AG04449 (cell line): ENCODE data around the gene DEK.

Experiments used
- CTCF ChIA-PET: fragments of 350-600 bp; formaldehyde crosslinking; extraction: SDS; loops from one replicate; lab custom pipeline; 2021; ENCODE audit warnings: antibody characterized with exemption; lab: Yijun Ruan, JAX
- POLR2A ChIA-PET: fragments of 400-600, 350-600 bp; formaldehyde crosslinking; extraction: SDS; loops from one replicate; lab custom pipeline; 2020; ENCODE audit warnings: antibody characterized with exemption, inconsistent platforms; lab: Yijun Ruan, JAX
- DNase-seq: peaks from one replicate; pipeline ENCODE4 v3.0.0-alpha.2; 2010; ENCODE audit warnings: low read depth, low spot score
- H3K4me3 ChIP-seq: 2 replicates; pipeline ENCODE4 v1.5.1; 2011; ENCODE audit warnings: low read depth, mild to moderate bottlenecking, control low read depth, low read length
- CTCF ChIP-seq: IDR thresholded peaks from one replicate; pipeline ENCODE4 v1.5.1; 2011; ENCODE audit warnings: mild to moderate bottlenecking, moderate library complexity, low read length, control low read depth, inconsistent platforms; ENCODE audit not compliant: insufficient read depth; ENCODE audit errors: missing control alignments

Gene DEK

GRCh38 chr6:18245642-18246041 lies 18.7 kb downstream of the DEK start:
- TF ChIP-seq CTCF, result no peak
- H3K4me3 ChIP-seq, result no peak overlapping the region
- CTCF ChIA-PET, result interaction anchor here (1.2 kb wide), 1 partner anchor 20 kb away, joined by 5 read pairs; no protein-coding TSS in a partner anchor
- POLR2A ChIA-PET, result no interaction called here
- DNase-seq, result no peak

GRCh38 chr6:18245079-18245478 lies 19.3 kb downstream of the DEK start:
- H3K4me3 ChIP-seq, result no peak overlapping the region
- CTCF ChIA-PET, result no interaction called here
- POLR2A ChIA-PET, result no interaction called here
- TF ChIP-seq CTCF, result no peak
- DNase-seq, result no peak

GRCh38 chr6:18244251-18244650 lies 20.1 kb downstream of the DEK start:
- H3K4me3 ChIP-seq, result no peak overlapping the region
- POLR2A ChIA-PET, result no interaction called here
- no peak for DNase-seq
- CTCF ChIA-PET, result interaction anchor here (1.5 kb wide), 1 partner anchor 259 kb away, joined by 3 read pairs; no protein-coding TSS in a partner anchor
- no peak for TF ChIP-seq CTCF

- ChIA-PET POLR2A (no interaction called here), CTCF (interaction anchor here (1.5 kb wide), 1 partner anchor 260 kb away, joined by 3 read pairs; no protein-coding TSS in a partner anchor)
- no peak for TF ChIP-seq CTCF
- no peak overlapping the region for H3K4me3 ChIP-seq
- no peak for DNase-seq
Observed at GRCh38 chr6:18243302-18243893, 20.9 kb downstream of the DEK start.

- TF ChIP-seq CTCF, result no peak
Observed at GRCh38 chr6:18242062-18242851, 22.1 kb downstream of the DEK start.

More at GRCh38 chr6:18242062-18242851, 22.1 kb downstream of the DEK start:
- POLR2A ChIA-PET, result interaction anchor here (1.3 kb wide), 1 partner anchor 22 kb away, joined by 3 read pairs; the partner anchor contains the start of gene DEK
- peak; percentile 31 for DNase-seq
- CTCF ChIA-PET, result interaction anchor here (1.1 to 1.6 kb wide), 2 partner anchors 261 to 426 kb away, joined by 3 to 6 read pairs; no protein-coding TSS in a partner anchor
- no peak overlapping the region for H3K4me3 ChIP-seq
